ENCODE results near the gene LRCH3.
A peak's percentile ranks its signal among the peaks of the same experiment; 100 is the strongest.

Gene LRCH3

GRCh38 chr3:197791113-197791891, at the start of gene LRCH3:
TSS of gene LRCH3 (plus strand) at chr3:197791254. CDS start at chr3:197791279, 25 bp downstream.
- peak; percentile 82 for DNase-seq (ENCODE audit: low spot score)

GRCh38 chr3:197742787-197743186, 48.3 kb upstream of the LRCH3 start:
- DNase-seq (ENCODE audit: low spot score), result no peak

GRCh38 chr3:197746209-197746608, 44.8 kb upstream of the LRCH3 start:
- DNase-seq (ENCODE audit: low spot score), result no peak

GRCh38 chr3:197746801-197747237, 44.2 kb upstream of the LRCH3 start:
- DNase-seq (ENCODE audit: low spot score), result peak; percentile 35

GRCh38 chr3:197748597-197749314, 42.3 kb upstream of the LRCH3 start:
- DNase-seq (ENCODE audit: low spot score), result no peak

- no peak for DNase-seq (ENCODE audit: low spot score)
Measured at GRCh38 chr3:197749315-197749600, 41.8 kb upstream of the LRCH3 start.

- peak; percentile 96 for DNase-seq (ENCODE audit: low spot score)
Measured at GRCh38 chr3:197749601-197750395, 41.3 kb upstream of the LRCH3 start, which contains the start of gene FYTTD1. TSS of gene FYTTD1 (plus strand) at chr3:197749883. CDS start at chr3:197749972, 89 bp downstream.

- DNase-seq (ENCODE audit: low spot score), result peak; percentile 72
Measured at GRCh38 chr3:197750396-197750831, 40.6 kb upstream of the LRCH3 start.

- DNase-seq (ENCODE audit: low spot score), result peak; percentile 32
Measured at GRCh38 chr3:197750858-197751737, 40.0 kb upstream of the LRCH3 start.

- DNase-seq (ENCODE audit: low spot score), result no peak
Measured at GRCh38 chr3:197752107-197752506, 38.9 kb upstream of the LRCH3 start.

- DNase-seq (ENCODE audit: low spot score), result no peak
Measured at GRCh38 chr3:197753263-197753662, 37.8 kb upstream of the LRCH3 start.

- DNase-seq (ENCODE audit: low spot score), result no peak
Measured at GRCh38 chr3:197756704-197757103, 34.4 kb upstream of the LRCH3 start.

GRCh38 chr3:197758512-197758911, 32.5 kb upstream of the LRCH3 start:
- no peak for DNase-seq (ENCODE audit: low spot score)

- DNase-seq (ENCODE audit: low spot score), result no peak
Measured at GRCh38 chr3:197761784-197762183, 29.3 kb upstream of the LRCH3 start.

- DNase-seq (ENCODE audit: low spot score), result no peak
Measured at GRCh38 chr3:197775317-197775716, 15.7 kb upstream of the LRCH3 start.

GRCh38 chr3:197782230-197782629, 8.8 kb upstream of the LRCH3 start:
- DNase-seq (ENCODE audit: low spot score), result no peak

- DNase-seq (ENCODE audit: low spot score), result no peak
Measured at GRCh38 chr3:197784019-197784585, 7.0 kb upstream of the LRCH3 start.

GRCh38 chr3:197787412-197787811, 3.6 kb upstream of the LRCH3 start:
- no peak for DNase-seq (ENCODE audit: low spot score)

GRCh38 chr3:197789309-197789708, 1.7 kb upstream of the LRCH3 start:
- DNase-seq (ENCODE audit: low spot score), result no peak

- no peak for DNase-seq (ENCODE audit: low spot score)
Measured at GRCh38 chr3:197790033-197790432, 1.0 kb upstream of the LRCH3 start.

Measured in Ammon's horn (tissue), 1 donor.